SKM-1 (cell line): ENCODE measurements around the gene SRPK3.

ENCODE experiments used
- DNase-seq: peaks from one replicate; lab custom pipeline; 2025; ENCODE audit not compliant: unreplicated experiment; lab: John Stamatoyannopoulos, UW

Gene SRPK3

DNA sequence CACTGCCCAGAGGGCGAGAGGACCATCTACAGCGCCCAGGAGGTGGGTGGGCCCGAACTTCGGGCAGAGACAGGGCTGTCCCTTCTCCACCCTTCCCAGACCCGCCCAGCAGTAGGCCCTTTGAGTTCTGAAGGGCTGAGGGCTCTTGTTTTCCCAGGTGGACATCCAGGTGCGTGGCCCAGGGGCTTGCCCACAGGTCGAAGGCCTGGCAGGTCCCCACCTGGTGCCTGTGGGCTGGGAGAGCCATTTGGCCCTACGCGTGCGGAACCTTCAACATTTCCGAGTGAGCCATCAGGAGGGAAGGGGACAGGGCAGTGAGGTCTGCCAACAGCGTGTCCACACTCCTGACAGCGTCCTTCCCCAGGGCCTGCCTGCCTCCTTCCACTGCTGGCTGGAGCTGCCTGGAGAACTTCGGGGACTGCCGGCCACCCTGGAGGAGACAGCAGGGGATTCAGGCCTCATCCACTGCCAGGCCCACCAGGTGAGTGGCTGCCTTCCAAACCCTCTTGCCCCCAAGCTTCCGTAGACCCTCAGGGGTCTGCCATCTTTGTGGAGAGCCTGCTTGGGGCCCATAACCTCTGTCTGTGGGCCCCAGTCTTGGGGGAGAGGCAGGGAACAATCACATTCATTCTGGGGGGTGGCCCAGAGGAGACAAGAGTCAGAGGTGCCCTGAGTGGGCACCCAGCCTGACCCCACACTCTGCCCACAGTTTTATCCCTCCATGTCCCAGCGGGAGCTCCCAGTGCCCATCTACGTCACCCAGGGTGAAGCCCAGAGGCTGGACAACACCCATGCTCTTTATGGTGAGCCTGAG, 10.0 kb upstream of the SRPK3 start:
- no peak for DNase-seq

- no peak for DNase-seq
These were observed 9.2 kb upstream of the SRPK3 start for GRCh38 chrX:153771415-153772315.

DNA sequence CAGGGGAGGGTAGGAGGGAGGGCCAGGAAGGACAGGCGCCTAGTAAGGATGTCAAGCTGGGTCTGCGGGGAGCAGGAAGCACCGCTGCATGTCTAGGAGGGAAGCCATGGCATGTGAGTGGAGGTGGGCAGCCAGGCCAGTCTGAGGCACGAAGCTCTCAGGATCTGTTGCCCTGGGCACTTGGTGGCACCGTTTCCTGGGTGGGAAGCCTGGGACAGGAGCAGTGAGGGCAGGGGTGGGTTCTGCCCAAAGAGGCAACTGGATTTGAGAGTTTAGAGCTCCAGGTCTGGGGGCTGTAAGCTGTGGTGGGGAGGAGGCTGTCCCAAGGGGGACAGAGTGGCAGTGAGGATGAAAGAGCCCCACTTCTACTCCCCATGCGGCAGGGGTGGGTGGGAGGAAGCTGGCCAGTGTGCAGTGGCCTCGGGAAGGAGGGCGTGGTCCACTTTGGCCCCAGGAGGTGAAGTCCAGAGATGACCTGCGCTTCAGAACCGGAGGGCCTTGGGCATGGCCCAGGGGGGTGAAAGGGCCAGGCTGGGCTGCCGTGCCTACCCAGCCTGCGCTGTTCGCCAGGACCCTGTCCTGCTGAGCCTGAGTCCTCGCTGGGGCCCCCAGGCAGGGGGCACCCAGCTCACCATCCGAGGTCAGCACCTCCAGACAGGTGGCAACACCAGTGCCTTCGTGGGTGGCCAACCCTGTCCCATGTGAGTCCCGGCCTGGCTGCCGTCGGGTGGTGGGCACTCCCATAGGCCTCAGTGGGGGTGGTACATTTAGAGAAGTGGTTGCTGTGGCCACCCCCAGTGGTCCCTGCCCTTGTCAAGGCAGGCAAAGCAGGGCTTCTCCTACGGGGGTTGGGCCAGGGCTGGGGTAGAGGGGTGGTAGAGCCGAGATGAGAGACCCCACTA, 8.3 kb upstream of the SRPK3 start:
- DNase-seq, result no peak

GRCh38 chrX:153773218-153773611, 7.6 kb upstream of the SRPK3 start:
- DNase-seq, result no peak

DNA sequence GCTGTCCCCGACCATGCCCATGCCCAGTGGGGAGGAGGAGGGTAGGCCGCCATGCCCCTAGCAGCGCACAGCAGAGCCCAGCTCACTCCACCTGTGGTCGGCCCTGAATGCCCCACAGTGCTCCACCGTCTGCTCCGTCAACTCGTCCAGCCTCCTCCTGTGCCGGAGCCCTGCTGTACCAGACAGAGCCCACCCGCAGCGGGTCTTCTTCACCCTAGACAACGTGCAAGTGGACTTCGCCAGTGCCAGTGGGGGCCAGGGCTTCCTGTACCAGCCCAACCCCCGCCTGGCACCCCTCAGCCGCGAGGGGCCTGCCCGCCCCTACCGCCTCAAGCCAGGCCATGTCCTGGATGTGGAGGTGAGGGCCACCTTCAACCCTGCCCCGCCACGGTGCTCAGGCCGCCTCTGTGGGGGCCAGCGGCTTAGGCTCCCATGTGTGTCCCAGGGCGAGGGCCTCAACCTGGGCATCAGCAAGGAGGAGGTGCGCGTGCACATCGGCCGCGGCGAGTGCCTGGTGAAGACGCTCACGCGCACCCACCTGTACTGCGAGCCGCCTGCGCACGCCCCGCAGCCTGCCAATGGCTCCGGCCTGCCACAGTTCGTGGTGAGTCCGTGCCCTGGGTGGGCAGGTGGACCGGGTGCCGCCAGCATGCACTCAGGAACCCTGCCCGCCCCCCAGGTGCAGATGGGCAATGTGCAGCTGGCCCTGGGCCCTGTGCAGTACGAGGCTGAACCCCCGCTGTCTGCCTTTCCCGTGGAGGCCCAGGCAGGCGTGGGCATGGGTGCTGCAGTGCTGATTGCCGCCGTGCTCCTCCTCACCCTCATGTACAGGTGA, 6.9 kb upstream of the SRPK3 start:
- DNase-seq, result no peak

DNA sequence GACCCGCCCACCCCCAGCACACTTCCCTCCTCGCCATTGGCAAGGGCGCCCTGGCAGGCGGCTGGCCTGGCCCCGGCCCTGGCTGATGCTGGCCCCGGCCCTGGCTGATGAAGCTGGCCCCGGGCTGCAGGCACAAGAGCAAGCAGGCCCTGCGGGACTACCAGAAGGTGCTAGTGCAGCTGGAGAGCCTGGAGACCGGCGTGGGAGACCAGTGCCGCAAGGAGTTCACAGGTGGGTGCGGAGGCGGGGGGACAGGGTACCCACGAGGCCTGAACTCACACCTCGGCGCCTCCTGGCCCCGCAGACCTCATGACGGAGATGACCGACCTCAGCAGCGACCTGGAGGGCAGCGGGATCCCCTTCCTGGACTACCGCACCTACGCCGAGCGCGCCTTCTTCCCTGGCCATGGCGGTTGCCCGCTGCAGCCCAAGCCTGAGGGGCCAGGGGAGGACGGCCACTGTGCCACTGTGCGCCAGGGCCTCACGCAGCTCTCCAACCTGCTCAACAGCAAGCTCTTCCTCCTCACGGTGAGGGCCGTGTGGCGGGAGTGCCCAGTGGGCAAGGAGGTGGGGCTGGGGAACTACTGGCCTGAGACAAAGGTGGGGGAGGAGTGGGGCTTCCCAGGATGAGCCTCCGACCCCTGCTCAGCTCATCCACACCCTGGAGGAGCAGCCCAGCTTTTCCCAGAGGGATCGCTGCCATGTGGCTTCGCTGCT, 6.1 kb upstream of the SRPK3 start:
- DNase-seq, result no peak

DNA sequence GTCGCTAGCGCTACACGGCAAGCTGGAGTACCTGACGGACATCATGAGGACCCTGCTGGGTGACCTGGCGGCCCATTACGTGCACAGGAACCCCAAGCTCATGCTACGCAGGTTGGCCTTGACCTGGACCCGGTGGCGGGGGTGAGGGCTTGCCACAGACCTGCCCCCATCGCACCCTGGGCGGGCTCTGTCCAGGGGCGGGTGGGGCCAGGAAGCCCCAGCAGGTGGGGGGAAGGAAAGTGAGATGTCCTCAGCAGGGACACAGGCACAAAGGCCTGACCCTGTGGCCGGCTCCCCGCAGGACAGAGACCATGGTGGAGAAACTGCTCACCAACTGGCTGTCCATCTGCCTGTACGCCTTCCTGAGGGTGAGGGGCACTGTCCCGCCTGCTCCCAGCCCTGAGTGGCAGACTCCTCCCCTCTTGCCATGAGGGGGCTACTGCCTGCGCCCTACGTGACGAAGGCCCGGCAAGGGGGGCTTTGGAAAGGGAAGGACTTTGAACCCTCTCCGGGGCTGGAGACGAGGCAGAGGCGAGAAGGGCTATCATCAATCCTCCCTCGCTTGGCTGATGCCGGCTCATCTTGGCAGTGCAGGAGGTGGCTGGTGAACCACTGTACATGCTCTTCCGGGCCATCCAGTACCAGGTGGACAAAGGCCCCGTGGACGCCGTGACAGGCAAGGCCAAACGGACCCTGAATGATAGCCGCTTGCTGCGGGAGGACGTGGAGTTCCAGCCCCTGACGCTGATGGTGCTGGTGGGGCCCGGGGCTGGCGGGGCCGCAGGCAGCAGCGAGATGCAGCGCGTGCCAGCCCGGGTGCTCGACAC, 5.3 kb upstream of the SRPK3 start:
- DNase-seq, result no peak

DNA sequence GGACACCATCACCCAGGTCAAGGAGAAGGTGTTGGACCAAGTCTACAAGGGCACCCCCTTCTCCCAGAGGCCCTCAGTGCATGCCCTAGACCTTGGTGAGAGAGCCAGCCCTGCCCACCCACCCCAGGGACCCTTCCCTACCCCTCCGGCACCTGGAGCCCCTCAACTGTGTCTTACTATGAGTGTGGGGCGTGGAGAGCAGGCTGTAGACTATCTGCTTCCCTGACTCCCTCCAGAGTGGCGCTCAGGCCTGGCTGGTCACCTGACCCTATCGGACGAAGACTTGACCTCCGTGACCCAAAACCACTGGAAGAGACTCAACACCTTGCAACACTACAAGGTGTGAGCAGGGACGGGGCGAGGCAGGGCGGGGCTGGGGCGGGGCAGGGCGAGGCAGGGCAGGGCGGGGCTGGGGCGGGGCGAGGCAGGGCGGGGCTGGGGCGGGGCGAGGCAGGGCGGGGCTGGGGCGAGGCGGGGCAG, 4.7 kb upstream of the SRPK3 start:
- DNase-seq, result no peak

GRCh38 chrX:153776611-153777045, 4.2 kb upstream of the SRPK3 start:
- DNase-seq, result no peak

GRCh38 chrX:153777261-153778090, 3.4 kb upstream of the SRPK3 start:
- DNase-seq, result no peak

GRCh38 chrX:153778181-153778580, 2.7 kb upstream of the SRPK3 start:
- no peak for DNase-seq

DNA sequence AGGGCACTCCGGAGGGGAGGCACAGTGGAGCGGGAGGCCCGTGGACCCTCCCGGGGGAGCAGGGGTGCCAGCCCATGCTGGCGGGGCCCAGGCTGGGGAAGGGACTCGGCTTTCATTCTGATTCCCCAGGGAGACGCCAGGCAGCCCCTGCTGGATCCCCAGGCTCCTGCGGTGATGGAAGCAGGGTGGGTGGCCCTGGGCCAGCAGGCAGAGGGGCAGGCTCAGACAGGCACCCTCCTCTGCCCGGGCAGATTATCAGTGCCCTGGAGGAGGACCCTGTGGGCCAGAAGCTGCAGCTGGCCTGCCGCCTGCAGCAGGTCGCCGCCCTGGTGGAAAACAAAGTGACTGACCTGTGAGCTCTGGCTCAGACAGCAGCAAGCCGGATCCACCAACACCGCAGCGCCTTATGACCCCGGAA, 2.1 kb upstream of the SRPK3 start:
- DNase-seq, result no peak

DNA sequence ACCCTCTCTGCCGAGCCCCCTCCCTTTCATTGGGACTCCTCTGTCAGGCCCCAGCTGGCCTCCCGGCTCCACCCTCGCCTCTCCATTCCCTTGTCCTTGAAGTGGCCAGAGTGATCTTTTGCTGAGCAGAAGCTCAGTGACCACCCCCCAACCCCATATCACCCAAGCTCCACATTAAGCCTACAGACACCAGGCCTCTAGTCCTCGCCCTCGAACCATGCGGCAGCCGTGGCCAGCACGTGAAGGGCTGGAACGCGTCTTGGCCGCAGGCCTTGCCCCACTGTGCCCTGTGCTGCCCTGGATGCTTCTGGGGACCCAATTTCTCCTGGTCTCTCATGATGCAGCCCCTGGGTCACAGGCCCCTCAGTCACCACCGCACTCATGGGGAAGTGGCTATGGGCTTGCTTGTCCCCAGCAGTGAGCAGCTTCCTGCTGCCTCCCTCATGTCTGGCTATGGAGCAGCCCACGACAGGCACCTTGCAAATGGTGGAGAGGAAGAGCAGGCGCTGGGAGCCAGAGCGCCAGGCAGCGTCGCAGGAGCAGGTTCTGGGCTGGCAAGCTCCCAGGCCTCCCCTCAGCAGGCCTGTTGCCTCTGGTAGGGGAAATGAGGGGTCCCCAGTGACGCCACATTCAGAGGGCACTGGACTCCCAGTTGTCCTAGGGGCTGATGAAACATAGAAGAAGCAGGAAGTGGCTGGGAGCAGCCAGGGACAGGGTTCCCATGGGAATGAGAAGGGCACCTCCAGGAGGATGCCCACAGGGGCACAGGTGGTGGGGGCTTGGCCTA, 757 bp upstream of the SRPK3 start:
- no peak for DNase-seq

- DNase-seq, result no peak
These were observed 697 bp downstream of the SRPK3 start for GRCh38 chrX:153781428-153782047.

DNA sequence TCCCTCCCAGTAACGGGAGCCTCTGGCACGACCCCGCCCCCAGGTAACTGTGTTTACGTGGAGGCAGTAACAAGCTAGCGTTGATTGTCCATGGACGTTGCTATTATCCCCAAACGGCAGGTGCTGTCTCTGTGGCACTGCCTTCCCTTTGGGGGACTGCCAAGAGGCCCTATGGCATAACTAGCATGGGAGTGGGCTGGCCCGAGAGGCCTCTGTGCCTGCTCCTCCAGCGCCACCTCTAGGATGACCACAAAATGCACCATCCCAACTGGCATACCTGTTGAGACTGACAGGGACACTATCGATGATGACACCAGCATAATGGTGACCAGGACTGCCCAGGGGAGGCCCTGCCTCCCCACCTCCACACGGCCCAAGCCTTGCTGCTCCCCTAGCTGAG, 1.5 kb downstream of the SRPK3 start:
- no peak for DNase-seq

- DNase-seq, result no peak
These were observed 2.0 kb downstream of the SRPK3 start for GRCh38 chrX:153782871-153783270.
